WTC11 (cell line): ENCODE measurements around the gene IAH1. TPM values are rescaled to one million over a fixed set of nuclear protein-coding genes. Genes with fewer than 3 reads are reported as not detected.
A peak's percentile ranks its signal among the peaks of the same experiment; 100 is the strongest.

Source experiments
- ATF3 ChIP-seq: sonication (generic); formaldehyde crosslinking; conservative IDR thresholded peaks from 2 replicates; pipeline ENCODE4 v1.8.1; 2022; ENCODE audit warnings: mild to moderate bottlenecking, missing genetic modification reagents
- CREB1 ChIP-seq: sonication (generic); formaldehyde crosslinking; IDR thresholded peaks from 2 replicates; pipeline ENCODE4 v1.8.0; 2023; ENCODE audit warnings: mild to moderate bottlenecking, missing genetic modification reagents
- CREM ChIP-seq: sonication (generic); formaldehyde crosslinking; IDR thresholded peaks from 2 replicates; pipeline ENCODE4 v1.8.1; 2022; ENCODE audit warnings: mild to moderate bottlenecking, missing genetic modification reagents, moderate library complexity
- CTCF ChIP-seq: fragments of 200-600 bp; IDR thresholded peaks from 2 replicates; pipeline ENCODE4 v1.8.0; 2022; ENCODE audit warnings: antibody characterized with exemption
- GABPB1 ChIP-seq: sonication (generic); formaldehyde crosslinking; IDR thresholded peaks from 2 replicates; pipeline ENCODE4 v1.8.1; 2023; ENCODE audit warnings: mild to moderate bottlenecking, missing genetic modification reagents
- GTF2I ChIP-seq: fragments of 250-450 bp; sonication (Bioruptor Pico); conservative IDR thresholded peaks from 2 replicates; pipeline ENCODE4 v1.4.0; 2021; ENCODE audit warnings: mild to moderate bottlenecking
- HMGA2 ChIP-seq: fragments of 250-450 bp; sonication (Bioruptor Pico); IDR thresholded peaks from 2 replicates; pipeline ENCODE4 v1.4.0; 2021; ENCODE audit warnings: mild to moderate bottlenecking, moderate library complexity
- HMGXB4 ChIP-seq: sonication (generic); formaldehyde crosslinking; IDR thresholded peaks from 2 replicates; pipeline ENCODE4 v1.8.1; 2023; ENCODE audit warnings: mild to moderate bottlenecking, moderate library complexity, missing genetic modification reagents
- IRF2 ChIP-seq: sonication (generic); formaldehyde crosslinking; IDR thresholded peaks from 2 replicates; pipeline ENCODE4 v1.8.0; 2022; ENCODE audit warnings: low read depth, missing genetic modification reagents, borderline replicate concordance
- JAZF1 ChIP-seq: fragments of 250-450 bp; sonication (Bioruptor Pico); IDR thresholded peaks from 2 replicates; pipeline ENCODE4 v1.9.0; 2021; ENCODE audit warnings: moderate library complexity, mild to moderate bottlenecking, inconsistent platforms
- MLX ChIP-seq: sonication (generic); formaldehyde crosslinking; IDR thresholded peaks from 2 replicates; pipeline ENCODE4 v1.8.1; 2023; ENCODE audit warnings: mild to moderate bottlenecking, missing genetic modification reagents, moderate library complexity
- MXD4 ChIP-seq: fragments of 250-450 bp; sonication (Bioruptor Pico); IDR thresholded peaks from 2 replicates; pipeline ENCODE4 v1.8.0; 2021; ENCODE audit warnings: mild to moderate bottlenecking, moderate library complexity, borderline replicate concordance
- NFATC4 ChIP-seq: fragments of 250-450 bp; sonication (Bioruptor Pico); IDR thresholded peaks from 2 replicates; pipeline ENCODE4 v1.9.0; 2021; ENCODE audit warnings: mild to moderate bottlenecking
- NR2C2 ChIP-seq: sonication (generic); formaldehyde crosslinking; IDR thresholded peaks from 2 replicates; pipeline ENCODE4 v1.8.0; 2022; ENCODE audit warnings: mild to moderate bottlenecking, missing genetic modification reagents
- OVOL2 ChIP-seq: fragments of 250-450 bp; sonication (Bioruptor Pico); IDR thresholded peaks from 2 replicates; pipeline ENCODE4 v1.9.0; 2021; ENCODE audit warnings: mild to moderate bottlenecking, borderline replicate concordance
- PRDM15 ChIP-seq: sonication (generic); formaldehyde crosslinking; IDR thresholded peaks from 2 replicates; pipeline ENCODE4 v1.8.0; 2022; ENCODE audit warnings: missing genetic modification reagents
- PREB ChIP-seq: sonication (generic); formaldehyde crosslinking; IDR thresholded peaks from 2 replicates; pipeline ENCODE4 v1.8.1; 2022; ENCODE audit warnings: mild to moderate bottlenecking, missing genetic modification reagents, moderate library complexity, borderline replicate concordance
- SMAD3 ChIP-seq: sonication (generic); formaldehyde crosslinking; IDR thresholded peaks from 2 replicates; pipeline ENCODE4 v1.8.0; 2022; ENCODE audit warnings: missing genetic modification reagents, mild to moderate bottlenecking, borderline replicate concordance
- SOX15 ChIP-seq: fragments of 250-450 bp; sonication (Bioruptor Pico); IDR thresholded peaks from 2 replicates; pipeline ENCODE4 v1.9.0; 2021; ENCODE audit warnings: mild to moderate bottlenecking
- SP1 ChIP-seq: sonication (generic); formaldehyde crosslinking; conservative IDR thresholded peaks from 2 replicates; pipeline ENCODE4 v1.8.1; 2022; ENCODE audit warnings: missing genetic modification reagents
- ZNF121 ChIP-seq: sonication (generic); formaldehyde crosslinking; IDR thresholded peaks from 2 replicates; pipeline ENCODE4 v1.8.0; 2023; ENCODE audit warnings: missing genetic modification reagents
- ZNF219 ChIP-seq: sonication (generic); formaldehyde crosslinking; IDR thresholded peaks from 2 replicates; pipeline ENCODE4 v1.8.0; 2023; ENCODE audit warnings: missing genetic modification reagents, mild to moderate bottlenecking, borderline replicate concordance
- ZNF396 ChIP-seq: fragments of 250-450 bp; sonication (Bioruptor Pico); IDR thresholded peaks from 2 replicates; pipeline ENCODE4 v1.8.0; 2021; ENCODE audit warnings: mild to moderate bottlenecking, moderate library complexity, borderline replicate concordance
- ZNF512 ChIP-seq: sonication (generic); formaldehyde crosslinking; IDR thresholded peaks from 2 replicates; pipeline ENCODE4 v1.8.1; 2022; ENCODE audit warnings: missing genetic modification reagents, borderline replicate concordance
- ZNF671 ChIP-seq: fragments of 250-450 bp; sonication (Bioruptor Pico); IDR thresholded peaks from 2 replicates; pipeline ENCODE4 v1.8.0; 2021; ENCODE audit warnings: mild to moderate bottlenecking
- total RNA-seq: library from RNA; stranded (reverse); gene quantifications from 3 replicates; pipeline ENCODE4 v1.2.3, GENCODE V29; 2021

Gene IAH1
- total RNA-seq, 1 experiment from 2014 or later, result 14.4 TPM

GRCh38 chr2:9474361-9475057 lies at the start of gene IAH1 (continued):
- TF ChIP-seq PRDM15 (CRISPR knock-in tag) (no peak), IRF2 (CRISPR knock-in tag) (no peak), GABPB1 (CRISPR knock-in tag) (0 out of 2 replicates have a peak, but pooled peaks have one; percentile 21), MXD4 (CRISPR knock-in tag) (no peak), SP1 (no peak), CTCF (no peak), ZNF121 (no peak), ATF3 (CRISPR knock-in tag) (no peak), NR2C2 (CRISPR knock-in tag) (no peak), HMGA2 (CRISPR knock-in tag) (no peak), ZNF671 (CRISPR knock-in tag) (no peak), PREB (CRISPR knock-in tag) (no peak), NFATC4 (CRISPR knock-in tag) (no peak), JAZF1 (CRISPR knock-in tag) (no peak), HMGXB4 (CRISPR knock-in tag) (peak; percentile 93), ZNF512 (CRISPR knock-in tag) (no peak), ZNF219 (CRISPR knock-in tag) (no peak), MLX (CRISPR knock-in tag) (0 out of 2 replicates have a peak, but pooled peaks have one; percentile 78), GTF2I (CRISPR knock-in tag) (no peak), SMAD3 (no peak), SOX15 (CRISPR knock-in tag) (no peak), CREB1 (CRISPR knock-in tag) (no peak), OVOL2 (CRISPR knock-in tag) (no peak), ZNF396 (CRISPR knock-in tag) (no peak), CREM (CRISPR knock-in tag) (peak; percentile 43; the same call in 1 of the 2 replicates)
